GM15510 (cell line): ENCODE data around the gene PIP5K1C.

ENCODE experiments used
- POLR2A ChIP-seq: IDR thresholded peaks from 3 replicates; pipeline ENCODE4 v1.6.1; 2011; ENCODE audit warnings: borderline replicate concordance; ENCODE audit not compliant: insufficient read length; ENCODE audit errors: extremely low read depth

Gene PIP5K1C

GRCh38 chr19:3730457-3730958 is 30.2 kb upstream of the PIP5K1C start:
- TF ChIP-seq POLR2A: no peak

DNA sequence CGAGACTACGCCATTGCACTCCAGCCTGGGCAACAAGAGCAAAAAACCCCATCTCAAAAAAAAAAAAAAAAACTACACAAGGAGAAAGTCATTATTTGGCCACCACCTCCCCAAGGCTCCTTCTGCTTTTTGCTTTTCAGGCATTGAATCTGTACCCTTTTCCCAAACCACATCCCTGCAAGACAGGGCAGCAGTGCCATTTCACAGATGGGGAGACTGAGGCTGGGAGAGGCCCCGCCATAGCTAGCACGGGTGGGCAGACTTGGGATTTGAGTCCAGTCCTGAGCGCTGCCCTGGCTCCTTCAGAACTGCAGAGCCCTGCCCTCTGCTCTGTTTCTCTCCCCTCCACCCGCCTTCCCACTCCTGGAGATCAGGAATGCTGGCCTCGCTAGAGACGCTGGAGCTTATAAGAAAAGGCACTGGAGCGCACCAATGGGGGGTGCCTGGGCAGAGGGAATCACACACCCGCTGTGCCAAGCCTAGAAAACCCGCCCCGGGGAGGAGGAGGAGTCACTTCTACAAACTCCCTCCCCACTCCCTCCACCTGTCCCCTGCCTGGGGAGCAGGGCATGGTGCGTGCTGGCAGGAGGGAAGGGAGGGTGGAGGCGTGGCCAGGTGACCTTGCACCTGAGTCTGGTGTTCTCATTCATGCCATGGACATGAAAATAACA is 25.5 kb upstream of the PIP5K1C start:
- TF ChIP-seq POLR2A: no peak

- TF ChIP-seq POLR2A: no peak
Observed at GRCh38 chr19:3725121-3725520, 24.9 kb upstream of the PIP5K1C start.

DNA sequence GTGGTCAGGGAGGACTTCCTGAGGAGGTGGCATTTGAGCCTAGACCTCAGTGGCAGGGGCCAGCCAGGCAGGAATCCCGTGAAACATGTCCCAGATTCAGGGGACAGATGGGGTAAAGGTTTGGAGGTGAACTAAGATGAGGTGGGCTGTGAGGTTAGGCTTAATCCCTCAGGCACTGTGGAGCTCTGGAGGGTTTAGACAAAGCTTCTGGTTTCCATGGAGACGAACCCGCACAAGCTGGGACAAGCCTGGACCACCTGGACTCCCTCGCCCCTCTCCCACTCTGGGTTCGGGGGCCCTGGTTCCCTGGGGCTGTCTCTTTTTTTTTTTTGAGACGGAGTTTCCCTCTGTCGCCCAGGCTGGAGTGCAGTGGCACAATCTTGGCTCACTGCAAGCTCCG is 23.6 kb upstream of the PIP5K1C start:
- TF ChIP-seq POLR2A: no peak

DNA sequence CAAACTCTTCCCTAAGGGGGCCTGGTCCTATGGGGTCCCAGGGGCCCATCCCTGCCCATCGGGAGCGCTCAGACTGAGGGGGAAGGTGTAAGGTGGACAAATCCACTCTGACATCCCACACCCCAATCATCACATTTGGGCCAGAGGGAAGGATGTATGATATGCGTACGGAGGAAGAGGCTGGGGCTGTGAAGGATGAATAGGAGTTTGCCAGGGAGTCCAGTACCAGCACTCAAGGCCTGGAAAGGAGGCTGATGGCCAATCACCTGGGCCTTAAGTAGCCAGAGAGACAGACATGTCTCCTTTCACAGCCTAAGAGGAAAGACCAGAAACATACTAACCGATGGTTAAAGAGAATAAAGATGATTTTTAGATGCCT is 22.8 kb upstream of the PIP5K1C start:
- TF ChIP-seq POLR2A: no peak

DNA sequence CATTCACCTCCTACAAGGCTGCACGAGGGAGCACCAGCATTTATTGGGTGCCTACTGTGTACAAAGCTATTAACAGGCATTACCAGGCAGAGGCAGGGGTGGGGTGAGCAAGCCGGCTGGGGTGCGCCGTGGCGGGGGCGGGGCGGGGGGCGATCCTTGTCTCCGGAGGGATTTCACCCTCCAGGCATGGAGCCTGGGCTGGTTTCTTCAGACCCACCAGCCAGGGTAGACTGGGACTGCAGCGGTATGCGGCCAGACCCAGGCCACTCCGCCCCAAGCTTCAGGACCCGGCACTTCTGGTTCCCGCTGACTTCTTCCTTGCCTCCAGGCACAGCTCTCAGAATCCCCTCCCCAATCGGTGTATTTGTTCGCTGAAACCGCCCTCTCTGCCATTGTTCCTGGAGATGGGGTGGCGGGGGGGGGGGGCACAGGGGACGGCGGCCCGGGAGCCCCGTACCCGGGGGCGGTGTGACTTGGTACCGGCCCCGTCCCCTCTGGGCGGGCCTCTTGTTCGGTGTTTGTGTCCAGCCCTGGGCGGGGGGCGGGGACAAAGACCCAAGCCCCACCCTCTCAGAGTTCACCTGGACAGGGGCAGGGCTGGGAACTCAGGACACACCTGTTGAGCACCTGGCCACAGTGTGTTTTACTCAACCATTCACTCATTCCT is 22.3 kb upstream of the PIP5K1C start:
- TF ChIP-seq POLR2A: no peak

DNA sequence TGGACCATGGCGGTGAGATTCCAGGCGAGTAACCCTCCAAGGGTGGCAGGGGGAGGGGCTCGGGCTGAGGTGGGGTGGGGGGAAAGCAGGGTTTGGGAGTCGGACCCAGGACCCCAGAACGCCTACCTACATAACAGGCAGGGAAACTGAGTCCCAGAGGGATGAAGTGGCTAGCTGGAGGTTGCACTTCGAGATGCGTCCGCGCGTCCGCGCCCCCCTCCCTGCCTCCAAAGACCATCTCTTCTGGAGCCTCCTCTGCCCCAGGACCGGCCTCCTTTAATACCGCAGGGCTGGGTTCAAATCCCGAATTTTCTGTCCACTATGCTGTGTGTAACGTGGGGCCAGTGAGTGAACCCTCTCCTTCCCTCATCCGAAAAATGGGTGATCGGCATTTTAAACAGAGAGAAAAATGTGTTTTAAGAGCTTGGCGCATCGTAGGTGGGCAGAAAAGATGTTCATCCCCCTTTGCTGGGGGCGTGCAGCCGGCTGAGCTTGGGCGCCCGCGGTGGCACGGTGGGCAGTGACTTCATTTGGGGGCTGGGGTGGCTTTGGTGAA is 21.7 kb upstream of the PIP5K1C start:
- no peak for TF ChIP-seq POLR2A

- no peak for TF ChIP-seq POLR2A
Observed at GRCh38 chr19:3721131-3721886, 21.0 kb upstream of the PIP5K1C start.

DNA sequence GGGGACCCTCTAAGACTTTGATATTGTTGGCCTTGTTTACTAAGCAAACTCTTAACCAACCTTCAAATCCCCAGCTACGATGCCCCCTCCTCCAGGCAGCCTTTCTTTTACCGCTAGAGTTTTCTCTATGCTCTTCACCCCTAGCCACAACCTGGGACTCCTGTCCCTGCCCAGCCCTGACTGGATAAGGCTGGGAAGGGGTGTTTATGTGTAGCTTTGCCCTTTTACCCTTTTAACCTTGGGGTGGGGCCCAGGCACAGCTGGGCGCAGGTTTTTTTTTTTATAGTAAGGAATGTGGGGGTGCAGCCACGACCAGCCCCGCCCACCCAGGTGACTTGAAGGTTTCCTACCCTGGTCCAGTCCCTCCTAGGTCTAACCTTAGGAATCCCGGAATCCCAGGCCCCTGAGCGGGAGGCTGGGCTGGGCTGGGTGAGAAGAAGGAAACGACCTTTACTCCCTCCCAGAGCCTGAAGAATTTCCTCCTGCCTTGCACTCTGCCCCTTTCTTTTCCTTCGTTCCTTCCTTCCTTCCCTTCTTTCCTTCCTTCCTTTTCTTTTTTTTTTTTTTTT is 20.2 kb upstream of the PIP5K1C start:
- TF ChIP-seq POLR2A: no peak

- no peak for TF ChIP-seq POLR2A
Observed at GRCh38 chr19:3719868-3720267, 19.6 kb upstream of the PIP5K1C start.

DNA sequence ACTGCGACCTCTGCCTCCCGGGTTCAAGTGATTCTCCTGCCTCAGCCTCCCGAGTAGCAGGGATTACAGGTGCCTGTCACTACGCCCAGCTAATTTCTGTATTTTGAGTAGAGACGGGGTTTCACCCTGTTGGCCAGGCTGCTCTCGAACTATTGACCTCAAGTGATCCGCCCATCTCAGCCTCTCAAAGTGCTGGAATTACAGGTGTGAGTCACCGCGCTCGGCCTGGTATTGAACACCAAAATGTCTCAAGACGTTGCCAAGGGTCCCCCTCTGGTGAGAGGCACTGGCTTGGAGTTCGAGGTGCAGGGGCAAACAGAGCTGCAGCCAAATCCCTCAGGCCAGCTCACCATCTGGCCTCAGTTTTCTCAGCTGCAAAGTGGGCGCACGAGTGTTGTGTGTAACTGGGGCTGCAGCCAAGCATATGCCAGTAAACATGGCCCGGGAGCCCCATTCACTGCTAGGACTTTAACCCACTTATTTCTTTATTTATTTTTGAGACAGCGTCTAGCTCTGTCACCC is 15.9 kb upstream of the PIP5K1C start:
- no peak for TF ChIP-seq POLR2A

- no peak for TF ChIP-seq POLR2A
Observed at GRCh38 chr19:3712663-3713611, 12.7 kb upstream of the PIP5K1C start.

DNA sequence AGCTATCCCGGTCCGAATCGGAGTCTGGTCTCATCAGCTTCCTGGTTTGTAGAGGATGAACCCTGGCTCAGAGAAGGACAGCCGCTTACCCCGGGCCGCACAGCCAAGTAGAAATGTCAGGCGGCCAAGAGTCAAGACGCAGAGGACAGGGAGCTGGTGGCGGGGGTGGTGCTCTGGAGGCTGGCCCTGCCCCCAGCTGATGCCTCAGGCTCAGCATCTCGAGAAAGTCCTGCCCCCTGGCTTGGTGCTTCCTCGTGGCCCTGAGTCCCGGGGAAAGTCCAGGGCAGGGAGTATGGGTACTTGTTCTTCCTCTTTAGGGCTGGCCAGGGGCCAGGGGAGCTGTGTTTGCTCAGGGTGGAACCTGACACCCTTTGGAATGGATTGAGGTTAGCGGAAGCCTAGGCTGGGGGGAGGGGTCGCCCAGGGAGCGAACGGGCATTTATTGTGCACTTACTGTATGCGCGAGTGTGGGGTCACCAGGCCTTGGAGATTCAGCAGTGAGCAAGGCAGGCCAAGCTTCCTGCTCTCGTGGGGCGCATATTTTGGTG is 10.1 kb upstream of the PIP5K1C start:
- no peak for TF ChIP-seq POLR2A
